Stimulated activated naive B cell treated with anti-CD40 and anti-IgM and Interleukin-4, amounts not matched to agents 10 μg/mL and 1 μg/mL and 100 μg/mL, for 72 hours (primary cell): ENCODE data around the gene ELMO1.

ENCODE experiments used
- ATAC-seq, 2 donors: fragments of 150-1000 bp; cut with Tn5 transposase; replicated peaks; 2 replicates each; pipeline ENCODE4 v1.10.0; 2021; ENCODE audit warnings: moderate library complexity in 1 of 2
- DNase-seq: peaks from one replicate; pipeline ENCODE4 v3.0.0; 2021
- H3K27ac Mint-ChIP-seq: one replicate; pipeline ENCODE4 v1.8.0; 2022; ENCODE audit warnings: mild to moderate bottlenecking, mixed read lengths
- H3K27me3 Mint-ChIP-seq, 2 donors: one replicate each; pipeline ENCODE4 v1.8.0; 2022; ENCODE audit warnings: mixed read lengths in 2 of 2
- H3K36me3 Mint-ChIP-seq, 2 donors: one replicate each; pipeline ENCODE4 v1.8.0; 2022; ENCODE audit warnings: mixed read lengths in 2 of 2, mild to moderate bottlenecking in 1 of 2
- H3K4me1 Mint-ChIP-seq, 2 donors: one replicate each; pipeline ENCODE4 v1.8.0; 2022; ENCODE audit warnings: mixed read lengths in 2 of 2, mild to moderate bottlenecking in 1 of 2
- H3K4me3 Mint-ChIP-seq, 2 donors: one replicate each; pipeline ENCODE4 v1.8.0; 2022; ENCODE audit warnings: mild to moderate bottlenecking in 2 of 2, mixed read lengths in 2 of 2, moderate library complexity in 1 of 2
- H3K9me3 Mint-ChIP-seq, 2 donors: one replicate each; pipeline ENCODE4 v1.8.0; 2022; ENCODE audit warnings: mixed read lengths in 2 of 2, mild to moderate bottlenecking in 1 of 2

ELMO1 gene

DNA sequence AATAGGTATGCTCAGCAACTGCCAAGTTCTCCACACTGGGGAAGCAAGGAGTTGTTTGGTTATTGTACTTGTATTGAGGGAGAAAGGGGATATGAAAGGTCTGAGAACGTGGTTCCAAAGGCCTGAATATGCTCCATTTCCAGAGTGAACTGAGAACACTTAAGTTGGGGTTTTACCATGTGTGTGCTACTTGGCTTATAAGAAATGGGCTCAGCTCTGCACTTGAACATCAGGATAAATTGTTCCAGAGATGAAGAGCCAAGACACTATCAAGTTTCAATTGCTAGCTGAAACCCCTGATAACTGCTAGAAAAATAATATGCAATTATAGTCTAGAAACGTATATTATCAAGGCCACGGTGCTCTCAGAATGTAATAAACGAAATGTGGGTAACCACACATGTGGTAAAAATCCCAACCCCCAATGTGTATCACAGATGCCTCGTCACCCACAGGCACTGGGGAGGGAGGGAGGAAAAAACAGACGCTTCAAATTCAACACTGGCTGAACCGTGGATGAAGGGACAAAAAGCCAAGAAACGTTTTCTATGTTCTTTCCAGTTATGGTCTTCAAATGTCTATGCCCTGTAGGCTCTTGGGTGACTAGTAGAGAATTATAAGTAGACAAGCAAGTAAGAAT lies 16.3 kb downstream of the ELMO1 start:
- Mint-ChIP-seq H3K27ac (no peak overlapping the region), H3K4me1 (peaks cover 51 to 66% of the 10 kb centered on the region in 2 donors), H3K4me3 (no peak overlapping the region), H3K36me3 (peaks cover 3 to 26% of the 10 kb centered on the region in 2 donors), H3K9me3 (no peaks in the 10 kb centered on the region), H3K27me3 (no peaks in the 10 kb centered on the region)
- no peak for DNase-seq
- peak; percentile 51 to 59 for ATAC-seq

DNA sequence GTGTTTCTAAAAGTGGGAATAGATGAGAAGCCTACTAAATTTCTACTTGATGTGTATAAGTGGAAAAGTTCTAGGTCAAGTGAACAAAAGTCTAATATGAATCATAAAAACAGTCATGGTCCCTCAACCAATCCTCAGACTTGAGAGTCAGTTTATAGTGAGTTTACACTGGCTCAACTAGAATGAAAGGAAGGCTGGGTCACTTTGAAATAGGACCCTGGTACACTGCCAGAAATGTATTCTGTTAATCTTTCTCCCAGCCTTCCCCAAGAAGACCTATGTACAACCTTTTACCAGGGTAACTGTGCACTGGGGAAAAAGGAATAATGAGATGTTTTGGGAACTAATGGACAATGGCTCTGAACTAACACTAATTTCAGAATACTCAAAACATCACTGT lies 17.3 kb downstream of the ELMO1 start:
- no peaks in the 10 kb centered on the region for H3K9me3 Mint-ChIP-seq
- peaks cover 3 to 26% of the 10 kb centered on the region in 2 donors for H3K36me3 Mint-ChIP-seq
- ATAC-seq (no peak), DNase-seq (no peak)
- no peaks in the 10 kb centered on the region for H3K27me3 Mint-ChIP-seq
- no peak overlapping the region for H3K27ac Mint-ChIP-seq
- H3K4me3 Mint-ChIP-seq: no peak overlapping the region
- peaks cover 50 to 71% of the 10 kb centered on the region in 2 donors for H3K4me1 Mint-ChIP-seq

DNA sequence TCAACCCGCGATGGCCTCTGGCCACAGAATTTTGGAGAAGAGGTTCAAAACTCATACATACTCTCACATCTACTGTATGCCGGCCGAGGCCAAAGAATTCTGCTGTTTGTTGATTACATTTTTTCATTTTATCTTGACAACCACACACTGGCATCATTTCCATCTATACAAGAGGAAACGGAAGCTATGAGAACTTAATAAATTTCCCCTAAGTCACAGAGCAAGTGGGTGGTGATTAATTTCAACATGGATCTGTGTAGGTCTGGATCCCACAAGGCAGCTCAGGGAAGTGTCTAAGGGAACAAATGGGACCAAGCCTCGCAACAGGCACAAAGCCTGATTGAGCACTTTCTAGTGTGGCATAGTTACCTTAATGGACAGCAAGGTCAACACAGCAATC lies 18.0 kb downstream of the ELMO1 start:
- H3K4me3 Mint-ChIP-seq: no peak overlapping the region
- DNase-seq: no peak
- H3K4me1 Mint-ChIP-seq: peaks cover 48 to 70% of the 10 kb centered on the region in 2 donors
- H3K9me3 Mint-ChIP-seq: no peaks in the 10 kb centered on the region
- ATAC-seq: no peak
- H3K27ac Mint-ChIP-seq: no peak overlapping the region
- no peaks in the 10 kb centered on the region for H3K27me3 Mint-ChIP-seq
- peaks cover 3 to 24% of the 10 kb centered on the region in 2 donors for H3K36me3 Mint-ChIP-seq

DNA sequence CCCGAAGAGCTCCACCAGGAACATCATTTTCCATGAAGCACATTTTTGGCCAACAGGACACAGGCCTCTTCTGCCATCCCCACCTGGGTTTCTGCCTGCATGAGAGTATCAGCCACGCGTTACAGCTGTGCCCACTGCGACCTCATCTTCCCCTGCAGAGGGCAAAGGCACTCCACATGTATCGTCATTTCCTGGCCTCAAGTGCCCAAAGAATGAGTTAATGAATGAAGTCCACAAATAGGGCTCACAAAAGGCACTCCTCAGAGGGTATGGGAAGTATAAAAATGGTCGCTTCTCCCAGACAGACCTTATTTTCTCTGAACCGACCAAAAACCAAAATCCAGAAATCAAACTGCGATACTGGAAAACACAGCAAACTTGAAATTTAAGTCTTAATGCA lies 18.5 kb downstream of the ELMO1 start:
- ATAC-seq (no peak), DNase-seq (no peak)
- Mint-ChIP-seq H3K36me3 (peaks cover 3 to 23% of the 10 kb centered on the region in 2 donors), H3K4me1 (peaks cover 49 to 70% of the 10 kb centered on the region in 2 donors), H3K4me3 (no peak overlapping the region), H3K27me3 (no peaks in the 10 kb centered on the region), H3K9me3 (no peaks in the 10 kb centered on the region), H3K27ac (no peak overlapping the region)

DNA sequence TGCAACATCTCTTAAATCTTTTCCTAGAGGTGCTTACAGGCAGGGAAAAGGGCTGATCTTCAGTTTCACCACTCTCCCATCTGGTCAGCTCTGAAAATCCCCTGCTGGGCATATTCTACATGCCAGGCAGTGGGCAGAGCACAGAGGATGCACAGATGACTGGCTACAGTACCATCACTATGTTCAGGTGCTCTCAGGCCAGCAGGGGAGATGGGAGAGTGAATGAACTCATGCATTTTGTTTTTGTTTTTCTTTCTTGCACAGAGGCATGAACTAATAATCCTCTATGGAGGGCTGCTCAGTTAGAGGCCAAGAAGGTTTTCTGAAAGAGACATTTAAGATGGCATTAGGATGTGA lies 19.3 kb downstream of the ELMO1 start:
- Mint-ChIP-seq H3K4me3 (no peak overlapping the region), H3K4me1 (peaks cover 47 to 67% of the 10 kb centered on the region in 2 donors)

DNA sequence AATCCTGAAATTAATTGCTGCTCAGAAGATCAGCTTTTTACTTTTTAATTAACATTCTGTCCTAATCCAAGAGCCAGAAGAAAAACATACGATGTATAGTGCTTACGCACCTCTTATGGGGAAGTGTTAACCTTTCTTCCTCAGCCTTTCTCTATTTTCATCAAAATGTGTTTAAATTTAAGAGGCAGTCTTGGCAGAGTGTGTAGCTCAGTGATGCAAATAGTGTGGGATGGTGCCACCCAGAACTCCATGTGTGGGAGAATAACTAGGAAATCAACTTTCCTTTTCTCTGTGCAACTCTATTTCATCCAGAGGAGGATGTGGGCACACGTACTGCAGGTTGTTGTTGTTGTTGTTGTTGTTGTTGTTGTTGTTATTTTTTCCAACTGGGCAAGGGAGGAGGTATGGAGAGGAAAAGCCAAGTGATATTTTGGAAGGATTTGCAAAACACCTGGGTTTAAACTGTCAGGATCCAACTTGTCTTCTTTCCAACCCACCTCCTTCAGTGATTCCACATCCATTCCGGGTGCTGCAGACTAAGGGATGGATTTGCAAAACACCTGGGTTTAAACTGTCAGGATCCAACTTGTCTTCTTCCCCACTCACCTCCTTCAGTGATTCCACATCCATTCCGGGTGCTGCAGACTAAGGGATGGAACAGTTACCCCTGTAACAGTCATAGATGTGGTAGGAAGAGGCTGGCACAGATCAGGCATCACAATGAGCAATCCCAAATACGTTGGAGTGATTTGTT lies 19.8 kb downstream of the ELMO1 start:
- peaks cover 3 to 24% of the 10 kb centered on the region in 2 donors for H3K36me3 Mint-ChIP-seq
- ATAC-seq (no peak), DNase-seq (no peak)
- no peak overlapping the region for H3K4me3 Mint-ChIP-seq
- no peak overlapping the region for H3K27ac Mint-ChIP-seq
- no peaks in the 10 kb centered on the region for H3K9me3 Mint-ChIP-seq
- H3K4me1 Mint-ChIP-seq: peaks cover 48 to 64% of the 10 kb centered on the region in 2 donors
- no peaks in the 10 kb centered on the region for H3K27me3 Mint-ChIP-seq

More for the DNA sequence above, 19.3 kb downstream of the ELMO1 start:
- no peak for DNase-seq
- Mint-ChIP-seq H3K36me3 (peaks cover 3 to 23% of the 10 kb centered on the region in 2 donors), H3K27ac (no peak overlapping the region), H3K9me3 (no peaks in the 10 kb centered on the region), H3K27me3 (no peaks in the 10 kb centered on the region)
- ATAC-seq: peak; percentile 51 to 60

DNA sequence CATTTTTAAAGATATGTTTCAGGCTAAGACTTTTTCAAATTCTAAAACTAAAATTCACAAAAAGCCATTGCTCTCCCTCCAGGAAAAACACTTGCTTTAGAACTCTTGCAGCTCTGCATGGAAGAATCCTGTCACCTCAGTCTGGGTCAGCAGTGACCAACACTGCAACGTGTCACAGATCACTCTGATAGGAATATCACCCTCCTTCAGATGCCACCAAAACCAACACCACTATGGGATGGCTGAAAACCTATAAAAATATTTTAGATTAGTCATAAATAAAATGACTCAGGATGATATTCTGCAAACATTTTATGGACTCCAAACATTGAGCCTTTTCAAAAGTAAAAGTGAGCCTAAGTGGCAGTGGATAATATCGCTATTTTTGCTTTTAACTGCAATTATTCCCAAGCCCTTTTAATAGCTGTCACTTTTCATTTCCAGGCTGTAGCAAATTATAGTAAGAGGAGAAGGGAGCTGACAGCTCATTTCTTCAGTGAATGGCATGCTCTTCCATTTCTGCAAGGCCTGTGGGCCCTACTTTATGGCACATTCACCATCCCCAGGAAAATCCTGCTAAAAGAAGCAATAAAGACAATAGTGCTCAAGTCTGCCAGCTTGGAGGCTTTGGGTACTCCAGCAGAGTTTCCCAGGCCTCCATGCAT lies 21.3 kb downstream of the ELMO1 start:
- Mint-ChIP-seq H3K27ac (no peak overlapping the region), H3K36me3 (peaks cover 3 to 26% of the 10 kb centered on the region in 2 donors), H3K4me3 (no peak overlapping the region), H3K27me3 (no peaks in the 10 kb centered on the region), H3K4me1 (peaks cover 36 to 49% of the 10 kb centered on the region in 2 donors), H3K9me3 (no peaks in the 10 kb centered on the region)
- DNase-seq (no peak), ATAC-seq (no peak)

DNA sequence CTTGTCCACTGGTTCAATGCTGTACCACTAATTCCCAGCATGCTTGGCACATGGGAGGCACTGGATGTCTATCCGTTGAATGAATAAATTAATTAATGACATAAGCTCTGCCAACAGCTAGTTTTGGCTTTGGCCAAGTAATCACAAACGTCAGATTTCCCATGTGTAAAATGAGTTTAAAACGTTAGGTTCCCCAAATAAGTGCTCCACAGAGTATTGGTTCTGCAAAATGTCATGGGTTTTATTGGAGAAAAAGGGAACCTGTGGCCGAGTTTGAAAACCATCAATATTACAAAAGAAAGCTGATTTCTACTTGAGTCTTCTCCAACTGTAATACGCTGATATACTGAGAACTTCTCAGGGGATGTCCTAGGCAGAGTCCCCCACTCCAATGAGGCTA lies 23.2 kb downstream of the ELMO1 start:
- Mint-ChIP-seq H3K27ac (no peak overlapping the region), H3K27me3 (no peaks in the 10 kb centered on the region), H3K4me3 (no peak overlapping the region), H3K9me3 (no peaks in the 10 kb centered on the region), H3K4me1 (peaks cover 43 to 53% of the 10 kb centered on the region in 2 donors), H3K36me3 (peaks cover 3 to 24% of the 10 kb centered on the region in 2 donors)
- ATAC-seq (peak; percentile 59 to 63), DNase-seq (no peak)

DNA sequence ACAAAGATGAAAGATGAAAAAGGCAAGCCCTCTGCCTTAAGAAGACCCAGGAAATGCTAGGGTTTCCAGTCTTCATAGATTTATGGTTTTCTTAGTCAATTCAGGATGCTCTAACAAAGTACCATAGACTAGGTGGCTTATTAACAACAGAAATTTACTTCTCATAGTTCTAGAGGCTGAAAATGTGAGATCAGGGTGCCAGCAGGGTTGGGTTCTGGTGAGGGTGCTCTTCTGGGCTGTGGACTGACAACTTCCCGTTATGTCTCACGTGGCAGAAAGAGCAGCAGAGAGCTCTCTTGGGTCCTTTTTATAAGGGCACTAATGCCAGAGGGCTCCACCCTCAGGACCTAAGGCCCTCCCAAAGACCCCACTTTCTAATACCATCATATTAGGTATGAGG lies 23.7 kb downstream of the ELMO1 start:
- DNase-seq (no peak), ATAC-seq (peak; percentile 51 to 64)
- Mint-ChIP-seq H3K27ac (peak overlapping the region; percentile 71), H3K36me3 (peaks cover 3 to 19% of the 10 kb centered on the region in 2 donors), H3K27me3 (no peaks in the 10 kb centered on the region), H3K9me3 (no peaks in the 10 kb centered on the region), H3K4me1 (peaks cover 42 to 53% of the 10 kb centered on the region in 2 donors), H3K4me3 (no peak overlapping the region)

DNA sequence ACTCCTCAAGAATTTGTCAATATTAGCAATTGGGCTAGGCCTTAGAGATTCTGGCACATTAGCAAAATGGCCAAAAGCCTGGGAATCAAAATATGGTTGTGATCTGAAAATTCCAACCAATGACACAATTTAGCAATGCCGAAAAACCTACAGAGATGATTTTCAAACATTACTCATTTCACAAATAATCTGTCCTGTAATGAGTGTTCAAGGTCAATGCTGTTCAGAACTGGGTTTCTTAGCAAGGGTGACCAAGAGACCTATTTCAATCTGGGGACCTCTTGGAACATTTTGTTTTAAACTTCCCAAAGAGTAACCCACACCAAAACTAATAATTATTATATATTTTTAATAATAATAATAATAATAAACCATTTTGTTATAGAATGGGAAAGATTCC lies 24.1 kb downstream of the ELMO1 start:
- no peaks in the 10 kb centered on the region for H3K9me3 Mint-ChIP-seq
- H3K4me1 Mint-ChIP-seq: peaks cover 40 to 53% of the 10 kb centered on the region in 2 donors
- H3K27me3 Mint-ChIP-seq: no peaks in the 10 kb centered on the region
- no peak overlapping the region for H3K27ac Mint-ChIP-seq
- no peak for ATAC-seq
- no peak for DNase-seq
- peaks cover 3 to 16% of the 10 kb centered on the region in 2 donors for H3K36me3 Mint-ChIP-seq
- no peak overlapping the region for H3K4me3 Mint-ChIP-seq

DNA sequence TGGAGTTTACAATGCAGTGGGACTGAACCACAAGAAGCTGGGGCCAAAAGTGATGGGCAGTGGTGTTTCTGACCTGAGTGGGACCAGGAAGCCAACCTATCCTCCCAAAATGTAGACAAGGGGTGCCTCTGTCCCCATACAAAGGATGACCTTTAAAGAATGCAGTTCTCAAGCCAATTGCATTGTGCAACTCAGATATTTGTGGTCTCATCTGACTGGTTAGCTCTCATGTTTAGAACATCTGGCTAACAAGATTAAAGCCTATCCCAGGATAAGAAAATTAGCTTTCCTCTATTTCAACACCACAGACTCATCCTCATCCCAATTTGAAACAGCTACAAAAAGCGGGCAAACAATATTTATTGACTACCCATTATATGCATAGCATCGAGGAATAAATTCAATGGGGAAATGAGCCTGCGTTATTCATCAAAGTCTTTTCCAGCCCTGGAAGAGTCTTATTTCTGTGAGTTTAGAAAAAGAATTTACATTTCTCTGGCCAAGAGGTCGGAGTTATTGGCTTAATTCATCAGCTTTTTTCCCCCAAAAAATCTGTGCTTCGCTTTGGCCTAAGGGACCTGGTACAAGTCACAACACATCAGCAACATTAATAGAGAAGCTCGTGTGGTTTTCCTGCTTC lies 26.7 kb downstream of the ELMO1 start:
- Mint-ChIP-seq H3K27ac (no peak overlapping the region), H3K4me1 (peaks cover 38 to 60% of the 10 kb centered on the region in 2 donors), H3K4me3 (no peak overlapping the region), H3K36me3 (peaks cover 1 to 6% of the 10 kb centered on the region in 2 donors), H3K27me3 (no peaks in the 10 kb centered on the region), H3K9me3 (no peaks in the 10 kb centered on the region)
- DNase-seq (no peak), ATAC-seq (no peak)

DNA sequence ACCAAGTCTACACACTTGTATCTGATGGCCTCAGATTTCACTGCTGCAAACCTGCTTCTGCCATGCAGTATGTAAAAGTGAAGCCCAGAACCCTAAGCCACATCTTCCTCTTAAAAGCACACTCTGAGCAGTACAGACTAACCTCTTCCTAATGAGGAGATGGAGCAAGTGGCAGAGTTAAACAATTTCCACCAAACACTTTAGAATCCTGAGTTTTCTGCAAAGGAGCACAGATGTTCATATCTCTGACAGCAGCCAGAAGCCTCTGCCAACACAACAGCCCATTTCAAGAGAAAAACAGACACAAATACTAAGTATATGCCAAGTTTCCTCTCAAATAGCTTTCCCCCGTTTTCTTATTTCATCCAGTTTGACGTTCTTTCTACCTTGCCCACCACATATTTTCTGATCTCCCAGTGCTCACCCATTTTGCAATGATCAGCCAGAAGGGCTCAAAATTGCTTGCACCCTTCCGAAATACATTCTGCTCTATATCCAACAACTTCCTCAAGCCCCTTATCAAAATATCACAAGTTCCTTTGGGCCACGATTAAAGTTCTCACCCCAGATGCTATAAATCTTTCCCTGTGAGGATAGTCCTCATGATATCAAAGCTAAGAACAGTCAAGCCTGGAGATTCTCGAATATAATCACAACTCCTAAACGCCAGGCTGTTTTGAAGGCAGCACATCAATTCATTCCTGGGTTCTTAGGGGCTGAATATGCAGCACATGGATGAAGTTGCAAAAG lies 27.5 kb downstream of the ELMO1 start:
- Mint-ChIP-seq H3K4me1 (peaks cover 40 to 63% of the 10 kb centered on the region in 2 donors), H3K27ac (peak overlapping the region; percentile 28), H3K36me3 (peaks cover 1 to 8% of the 10 kb centered on the region in 2 donors), H3K4me3 (no peak overlapping the region), H3K9me3 (no peaks in the 10 kb centered on the region), H3K27me3 (no peaks in the 10 kb centered on the region)
- ATAC-seq (no peak), DNase-seq (no peak)

DNA sequence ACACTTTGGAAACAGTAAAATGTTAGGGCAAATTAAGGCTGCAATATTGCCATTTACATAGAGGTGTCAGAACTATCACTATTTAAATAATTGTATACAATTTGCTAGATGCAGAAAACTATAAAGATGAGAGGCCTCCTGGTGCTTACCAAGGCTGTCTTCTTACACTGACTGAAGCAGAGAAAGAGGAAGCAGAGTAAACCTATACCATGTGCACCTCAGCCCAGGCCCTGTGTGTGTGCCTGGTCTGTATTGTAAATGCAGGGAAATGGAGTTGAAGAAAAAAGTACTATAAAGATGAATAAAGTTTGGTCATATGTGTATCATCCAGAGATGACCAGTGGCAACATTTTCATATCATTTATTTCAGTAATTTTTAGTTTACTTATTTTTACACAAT lies 29.2 kb downstream of the ELMO1 start:
- Mint-ChIP-seq H3K27ac (peak overlapping the region; percentile 9), H3K4me1 (peaks cover 32 to 52% of the 10 kb centered on the region in 2 donors), H3K4me3 (no peak overlapping the region), H3K9me3 (no peaks in the 10 kb centered on the region), H3K27me3 (no peaks in the 10 kb centered on the region), H3K36me3 (peaks cover 1 to 8% of the 10 kb centered on the region in 2 donors)
- DNase-seq: no peak
- ATAC-seq: peak; percentile 85 to 91

DNA sequence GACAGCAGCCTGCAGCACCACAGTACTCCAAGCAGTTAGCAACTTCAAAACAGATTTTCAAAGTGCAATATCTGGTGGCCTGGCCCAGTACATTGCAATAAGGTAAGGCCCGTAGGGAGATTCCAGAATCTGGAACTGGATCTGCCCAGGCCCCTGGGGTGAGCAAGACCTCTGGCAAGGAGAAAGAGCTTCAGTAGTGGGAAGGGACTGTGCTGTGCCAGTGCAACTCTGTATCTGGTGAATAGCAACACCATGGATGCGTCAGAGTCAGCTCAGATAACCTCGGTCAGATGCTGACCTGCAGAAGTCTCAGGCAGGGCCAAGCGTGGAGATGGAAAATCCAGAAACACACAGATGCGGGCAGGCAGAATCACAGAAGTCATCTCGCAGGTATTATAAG lies 30.3 kb downstream of the ELMO1 start:
- DNase-seq (no peak), ATAC-seq (no peak)
- H3K9me3 Mint-ChIP-seq: no peaks in the 10 kb centered on the region
- no peaks in the 10 kb centered on the region for H3K27me3 Mint-ChIP-seq
- peak overlapping the region; percentile 4 for H3K27ac Mint-ChIP-seq
- peaks cover 1 to 5% of the 10 kb centered on the region in 2 donors for H3K36me3 Mint-ChIP-seq
- H3K4me1 Mint-ChIP-seq: peaks cover 35 to 59% of the 10 kb centered on the region in 2 donors
- peak overlapping the region in 1 of 2 donors; percentile 6 for H3K4me3 Mint-ChIP-seq
